EL (cell line): Measurements from ENCODE around the gene TAF3.
"Not testable (repeated sequence)": the region's sequence is repeated elsewhere in the genome, so short reads cannot be mapped to it uniquely, and the experiment has no call there.

Experiments
- DNase-seq: peaks from one replicate; pipeline ENCODE4 v3.0.0-alpha.2; 2016

The TAF3 gene

DNA sequence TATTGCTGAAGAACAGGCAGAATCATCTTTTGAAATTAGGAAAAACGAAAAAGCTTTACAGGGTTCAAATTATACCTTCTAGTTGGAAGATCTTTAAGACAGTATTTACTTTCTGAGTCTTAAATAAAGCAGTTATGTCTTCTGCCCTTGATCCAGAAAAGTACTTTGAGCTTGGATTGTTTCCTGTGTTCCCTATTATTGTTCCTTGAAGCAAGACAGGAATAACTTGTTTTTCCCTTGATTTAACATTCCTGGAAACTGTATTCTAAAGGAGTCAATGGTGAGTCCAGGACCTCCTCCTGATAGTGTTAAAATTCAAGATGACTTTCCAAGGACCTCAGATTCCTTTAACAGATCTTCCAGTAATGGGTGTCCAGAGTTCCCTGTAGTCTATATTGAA lies 161.9 kb downstream of the TAF3 start:
- no peak for DNase-seq

DNA sequence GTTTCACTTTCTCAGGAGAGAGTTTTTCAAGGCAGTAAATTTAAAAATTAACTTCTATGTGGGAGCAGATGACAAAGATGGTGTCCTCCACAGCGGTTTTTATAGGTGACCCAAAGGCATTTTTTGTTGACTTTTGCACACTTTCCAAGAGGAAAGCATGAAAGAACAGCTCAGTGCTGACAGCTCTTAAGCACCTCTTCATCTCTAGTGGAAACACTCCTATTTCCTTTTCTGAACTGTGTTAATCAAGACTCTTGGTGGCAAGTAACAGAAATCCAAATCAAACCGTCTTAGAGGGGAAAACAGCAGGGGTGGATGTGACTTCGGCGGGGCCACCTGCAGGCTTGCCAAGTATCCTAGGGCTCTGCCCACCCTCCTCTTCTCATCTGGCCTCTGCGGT lies 164.4 kb downstream of the TAF3 start:
- DNase-seq, result no peak

DNA sequence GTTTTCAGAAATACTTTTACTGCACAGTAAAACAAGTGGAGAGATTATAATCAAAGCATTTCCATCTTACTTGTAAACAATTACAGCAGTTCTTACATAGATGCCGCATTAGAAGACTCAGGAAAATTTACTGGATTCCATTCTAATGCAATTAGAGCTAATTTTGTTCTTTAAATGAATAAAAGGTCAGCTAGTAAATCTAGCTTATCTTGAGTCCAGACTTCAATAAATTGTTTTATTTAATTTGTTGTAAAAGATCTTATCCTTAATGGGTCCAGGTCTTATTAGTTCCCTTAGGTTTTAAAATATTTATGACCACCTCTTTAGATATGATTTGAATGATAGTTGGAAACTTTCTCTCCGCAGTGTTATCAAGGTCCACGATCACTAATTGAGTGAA lies 166.0 kb downstream of the TAF3 start:
- DNase-seq, result no peak

DNA sequence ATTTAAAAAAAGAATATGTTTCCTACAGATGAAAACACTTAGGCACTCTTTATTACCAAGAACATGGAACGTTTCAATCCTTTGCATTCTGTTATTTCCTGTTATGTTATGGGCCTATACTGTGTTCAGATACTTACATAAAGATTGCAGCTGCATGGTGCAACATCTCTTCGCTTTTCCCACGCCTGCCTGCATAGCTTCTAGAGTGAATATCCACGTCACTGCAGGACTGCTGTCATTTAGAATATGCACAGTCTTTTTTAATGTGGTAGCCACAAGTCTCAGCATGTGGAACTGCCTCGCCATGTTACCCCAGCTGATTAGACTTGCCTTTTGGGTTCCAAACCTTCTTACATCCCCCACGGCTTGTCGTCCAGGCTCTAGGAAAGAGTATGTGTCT lies 166.6 kb downstream of the TAF3 start:
- DNase-seq, result no peak

DNA sequence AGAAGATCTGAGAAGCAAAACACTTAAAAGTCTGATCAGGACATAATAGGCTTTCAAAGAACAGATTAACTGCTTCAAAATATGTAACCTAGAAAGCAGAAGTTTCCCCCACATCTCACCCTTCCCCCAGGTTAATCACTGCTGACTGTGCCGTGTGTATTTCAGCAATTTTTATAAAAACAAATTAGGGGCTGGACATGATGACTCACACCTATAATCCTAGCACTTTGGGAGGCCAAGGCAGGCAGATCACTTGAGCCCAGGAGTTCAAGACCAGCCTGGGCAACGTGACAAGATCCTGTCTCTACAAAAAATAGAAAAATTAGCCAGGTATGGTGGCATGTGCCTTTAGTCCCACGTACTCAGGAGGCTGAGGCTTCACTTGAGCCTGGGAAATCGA lies 168.5 kb downstream of the TAF3 start:
- peak; percentile 50 for DNase-seq

DNA sequence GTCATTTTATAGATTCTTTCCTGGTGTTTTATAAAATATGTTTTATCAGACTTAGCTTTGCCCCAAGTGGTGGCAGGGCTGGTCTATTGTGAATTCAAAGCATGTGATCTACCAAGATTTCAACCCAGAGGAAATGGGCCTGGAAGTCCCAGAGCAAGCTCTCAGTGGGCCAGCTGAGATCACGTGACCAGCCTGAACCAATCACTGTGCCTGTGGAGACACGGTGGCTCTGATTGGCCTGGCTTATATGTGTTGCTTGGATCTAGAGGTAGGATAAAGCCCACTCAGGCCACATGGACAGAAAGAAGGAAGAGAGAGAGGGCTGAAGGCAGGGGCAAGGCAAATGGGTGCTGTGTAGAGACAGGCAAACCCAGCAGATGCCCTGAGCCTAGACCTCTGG lies 170.7 kb downstream of the TAF3 start:
- peak; percentile 2 for DNase-seq

DNA sequence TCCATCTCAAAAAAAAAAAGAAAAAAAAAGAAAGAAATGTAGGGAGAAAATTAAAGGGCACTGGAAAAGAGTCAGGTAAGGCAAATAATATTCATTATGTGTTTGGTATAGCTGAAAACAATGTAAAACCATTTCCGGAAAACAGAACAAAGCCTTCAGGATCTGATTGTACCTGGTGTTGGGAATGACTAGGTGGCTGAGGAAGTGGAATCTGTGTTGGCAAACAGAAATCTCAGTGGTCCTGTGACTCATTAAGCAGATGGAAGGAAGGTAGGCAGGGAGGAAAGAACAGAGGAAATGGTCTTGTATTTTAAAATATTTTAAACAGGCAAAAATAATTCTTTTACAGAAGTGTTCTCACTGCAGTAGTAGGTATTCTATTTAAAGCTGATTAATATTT lies 180.5 kb downstream of the TAF3 start:
- DNase-seq, result no peak

DNA sequence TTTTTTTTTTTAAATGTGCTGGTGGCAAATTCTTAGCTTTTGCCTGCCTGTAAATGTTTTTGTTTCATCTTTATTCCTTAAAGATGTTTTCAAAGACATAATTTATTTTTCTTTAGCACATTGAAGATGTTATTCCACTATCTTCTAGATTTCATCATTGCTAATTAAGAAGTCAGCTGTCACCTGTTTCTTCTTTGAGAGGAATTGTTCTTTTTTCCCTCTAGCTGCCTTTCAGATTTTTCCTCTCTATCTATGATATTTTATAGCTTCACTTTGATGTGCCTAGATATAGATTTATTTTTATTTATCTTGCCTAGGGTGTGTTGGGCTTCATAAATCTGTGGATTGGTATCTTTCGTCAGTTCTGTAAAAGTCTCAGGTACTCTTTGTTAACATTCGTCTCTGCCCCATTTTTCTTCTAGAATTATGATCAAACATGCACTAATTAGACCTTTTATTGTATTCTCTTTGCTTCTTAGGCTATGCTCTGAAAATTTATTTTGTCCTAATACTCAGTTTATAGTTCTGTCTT lies 186.2 kb downstream of the TAF3 start:
- no peak for DNase-seq

DNA sequence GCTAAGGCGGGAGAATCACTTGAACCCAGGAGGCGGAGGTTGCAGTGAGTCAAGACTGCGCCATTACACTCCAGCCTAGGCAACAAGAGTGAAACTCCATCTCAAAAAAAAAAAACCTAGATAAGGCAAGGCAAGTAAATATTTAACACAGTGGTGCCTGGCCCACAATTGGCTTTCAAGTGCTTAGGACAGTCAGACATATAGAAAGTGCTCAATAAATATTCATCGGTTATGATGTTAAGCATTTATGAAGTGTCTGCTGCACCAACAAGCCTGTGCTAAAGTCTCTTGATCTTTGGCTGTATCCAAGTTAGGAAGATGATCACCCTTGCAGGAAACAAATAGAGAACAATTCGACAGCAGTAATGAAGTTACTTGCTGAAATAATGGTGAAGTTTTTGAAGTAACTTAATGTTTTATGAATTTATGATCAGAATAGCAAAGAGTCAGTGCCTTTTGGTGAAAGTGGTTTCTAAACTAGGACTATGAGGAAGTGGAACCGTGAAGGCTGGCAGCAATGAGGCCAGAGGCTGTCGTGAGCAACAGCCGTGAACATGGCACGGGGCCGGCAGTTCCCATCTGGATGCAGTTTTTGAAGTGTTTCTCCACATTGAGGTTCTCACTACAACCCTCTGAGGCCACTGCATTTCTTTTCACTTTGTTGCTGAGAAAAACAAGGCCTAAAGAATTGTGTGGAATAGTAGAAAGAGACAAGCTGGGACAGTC lies 188.1 kb downstream of the TAF3 start:
- DNase-seq, result no peak

DNA sequence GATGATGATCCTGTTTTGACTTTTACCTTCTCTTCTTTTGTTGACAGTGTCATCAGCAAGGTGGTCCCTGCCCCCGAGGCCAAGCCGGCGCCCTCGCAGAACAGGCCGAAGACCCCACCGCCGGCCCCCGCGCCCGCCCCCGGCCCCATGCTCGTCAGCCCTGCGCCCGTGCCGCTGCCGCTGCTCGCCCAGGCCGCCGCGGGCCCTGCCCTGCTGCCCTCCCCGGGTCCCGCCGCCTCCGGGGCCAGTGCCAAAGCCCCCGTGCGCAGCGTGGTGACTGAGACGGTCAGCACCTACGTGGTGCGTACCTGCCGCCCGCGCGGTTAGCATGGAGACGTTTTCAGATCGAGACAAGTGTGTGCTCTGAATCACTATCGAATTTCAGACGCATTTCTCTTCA lies 190.7 kb downstream of the TAF3 start:
- DNase-seq, result no peak

DNA sequence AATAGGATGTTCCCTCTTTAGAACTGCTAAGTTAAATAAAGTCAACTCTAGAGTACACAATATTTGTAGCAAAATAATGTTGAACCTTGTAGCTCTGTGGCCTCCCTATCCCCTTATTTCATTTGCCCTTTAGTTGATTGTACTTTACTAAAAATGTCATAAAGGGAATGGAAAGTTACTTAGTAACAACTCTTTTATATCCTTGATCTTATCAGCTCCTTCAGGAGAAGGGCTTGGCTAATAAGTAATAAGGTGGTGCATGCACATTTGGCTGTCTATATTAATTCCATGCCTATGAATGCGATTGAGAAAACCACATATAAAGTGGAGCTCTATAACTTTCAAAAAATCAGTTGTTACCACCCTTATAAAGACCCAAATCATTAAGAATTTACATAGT lies 194.7 kb downstream of the TAF3 start:
- DNase-seq, result no peak

DNA sequence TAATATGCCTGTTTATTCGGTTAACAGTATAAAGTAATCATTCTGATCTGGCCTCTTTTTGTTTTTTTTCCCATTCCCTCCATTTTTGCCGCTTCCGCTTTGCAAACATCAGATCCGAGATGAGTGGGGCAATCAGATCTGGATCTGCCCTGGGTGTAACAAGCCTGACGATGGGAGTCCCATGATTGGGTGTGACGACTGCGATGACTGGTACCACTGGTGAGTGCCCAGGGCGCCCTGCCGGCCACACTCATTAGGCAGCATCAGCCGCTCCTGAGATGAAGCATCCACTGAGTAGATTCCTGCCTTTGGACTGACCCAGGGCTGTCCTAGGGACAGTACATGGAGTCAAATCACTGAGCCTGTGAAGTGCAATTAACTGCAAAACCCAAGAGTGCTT lies 195.3 kb downstream of the TAF3 start:
- no peak for DNase-seq

DNA sequence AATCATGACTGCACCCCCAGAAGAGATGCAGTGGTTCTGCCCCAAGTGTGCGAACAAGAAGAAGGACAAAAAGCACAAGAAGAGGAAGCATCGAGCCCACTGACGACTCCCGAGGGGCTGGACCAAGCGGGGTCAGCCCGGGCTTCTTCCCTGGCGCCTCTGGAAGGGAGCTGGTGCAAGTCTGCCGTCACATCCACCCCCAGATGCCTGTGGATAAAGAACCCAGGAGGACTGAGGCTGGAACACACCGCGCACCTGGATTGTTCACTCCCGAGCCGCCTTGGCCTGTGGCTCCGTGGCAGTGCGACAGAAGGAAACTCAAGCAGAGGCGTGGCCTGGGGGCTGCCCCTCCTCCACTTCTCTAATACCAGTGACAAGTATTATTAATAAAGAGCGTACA lies 196.3 kb downstream of the TAF3 start:
- DNase-seq, result no peak

DNA sequence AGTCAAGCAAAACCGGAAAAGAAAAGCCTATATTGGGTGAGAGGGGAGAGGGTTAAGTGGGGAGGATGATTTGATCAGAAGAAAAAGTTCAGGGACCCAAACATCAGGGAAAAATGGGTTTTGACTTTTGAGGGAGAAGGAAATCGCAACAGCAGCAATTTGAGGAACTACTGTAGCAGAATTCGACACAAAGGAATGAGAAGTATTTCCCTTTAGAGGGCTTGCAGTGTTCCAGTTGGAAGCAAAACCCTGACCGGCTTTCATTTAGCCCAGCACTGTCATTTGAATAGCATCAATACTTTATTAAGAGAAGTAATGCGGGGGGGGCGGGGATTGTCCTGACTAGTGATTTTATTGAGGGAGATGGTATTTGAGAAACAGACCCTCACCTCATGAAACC lies 199.0 kb downstream of the TAF3 start:
- no peak for DNase-seq

DNA sequence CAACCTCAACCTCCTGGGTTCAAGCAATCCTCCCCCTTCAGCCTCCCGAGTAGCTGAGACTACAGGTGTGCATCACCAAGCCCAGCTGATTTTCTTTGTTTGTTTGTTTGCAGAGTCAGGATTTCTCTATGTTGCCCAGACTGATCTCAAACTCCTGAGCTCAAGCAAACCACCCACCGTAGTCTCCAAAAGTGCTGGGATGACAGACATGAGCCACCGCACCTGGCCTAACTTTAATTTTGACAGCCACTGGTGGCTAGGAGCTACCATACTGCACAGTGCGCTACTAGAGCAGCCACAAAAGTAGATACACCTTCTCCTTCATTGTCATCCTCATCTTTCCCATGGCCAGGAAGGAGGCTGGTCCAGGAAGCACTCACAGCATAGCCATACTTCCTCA lies 205.0 kb downstream of the TAF3 start:
- no peak for DNase-seq

DNA sequence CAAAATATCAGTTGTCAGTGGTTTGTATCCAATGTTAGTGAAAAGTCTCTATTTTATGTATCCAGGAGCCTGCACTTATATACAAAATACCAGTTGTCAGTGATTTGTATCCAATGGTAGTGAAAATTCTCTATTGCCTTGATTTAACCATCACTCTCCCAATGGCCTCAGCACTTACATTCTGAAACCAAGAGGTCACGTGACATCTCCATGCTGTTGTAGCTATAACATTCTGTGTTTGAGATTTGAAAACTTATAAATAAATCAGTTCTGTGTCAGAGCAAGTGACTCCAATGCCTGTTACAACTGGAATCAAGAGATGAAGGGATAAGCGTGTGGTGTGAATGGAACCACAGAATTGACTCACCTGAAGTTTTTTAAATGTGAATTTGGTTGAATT lies 205.5 kb downstream of the TAF3 start:
- no peak for DNase-seq

DNA sequence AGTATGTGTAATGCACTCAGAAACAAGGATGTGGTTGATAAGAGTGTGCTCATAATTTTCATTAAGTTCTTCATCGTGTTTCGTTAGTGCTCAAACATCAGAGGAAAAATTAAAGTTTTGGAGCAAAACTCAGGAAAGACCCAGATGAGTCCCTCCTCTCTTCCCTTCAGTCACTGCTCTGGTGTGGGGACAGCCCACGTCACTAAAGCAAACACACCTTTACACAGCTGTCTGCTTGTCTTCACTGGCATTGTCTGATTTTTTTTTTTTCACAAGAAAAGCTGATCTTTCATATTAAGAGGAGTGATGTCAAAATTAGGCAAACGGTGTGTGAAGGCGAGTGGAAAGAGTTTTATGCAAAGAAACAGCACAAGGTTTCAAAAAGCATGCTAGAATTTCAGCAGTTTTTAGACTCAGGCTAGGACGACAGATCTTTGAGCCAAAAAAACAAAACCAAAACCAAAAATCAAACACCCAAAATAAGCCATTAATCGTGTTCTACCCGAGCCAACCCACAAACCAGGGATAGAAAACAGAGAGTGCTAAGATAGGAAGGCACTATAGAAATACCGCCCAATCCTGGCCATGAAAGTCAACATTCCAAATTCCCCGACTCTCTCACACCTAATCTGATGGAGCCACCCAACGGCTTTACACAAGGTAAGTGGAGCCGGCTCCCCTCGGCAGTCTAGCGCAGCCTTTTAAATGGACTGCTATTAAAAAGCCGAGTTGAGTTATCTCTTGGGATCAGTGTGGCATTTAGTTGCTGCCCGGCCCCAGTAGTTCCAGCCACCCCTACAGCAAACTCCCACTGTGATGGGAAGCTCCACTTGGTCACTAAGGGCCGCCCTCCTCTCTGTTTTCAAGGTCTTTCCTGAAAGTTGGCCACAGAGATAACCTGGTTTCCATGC lies 208.3 kb downstream of the TAF3 start:
- DNase-seq, result no peak

DNA sequence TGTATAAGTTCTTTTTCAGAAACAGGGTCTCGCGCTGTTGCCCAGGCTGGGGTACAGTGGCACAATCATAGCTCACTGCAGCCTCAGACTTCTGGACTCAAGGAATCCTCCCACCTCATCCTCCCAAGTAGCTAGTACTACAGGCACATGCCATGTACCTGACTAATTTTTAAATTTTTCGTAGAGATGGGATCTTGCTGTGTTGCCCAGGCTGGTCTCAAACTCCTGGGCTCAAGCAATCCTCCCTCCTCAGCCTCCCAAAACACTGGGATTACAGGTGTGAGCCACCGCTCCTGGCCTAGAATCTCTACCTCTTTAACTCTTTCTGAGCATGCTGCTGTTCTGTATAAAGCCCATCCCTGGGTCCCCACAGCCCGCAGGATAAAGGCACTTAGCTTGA lies 212.9 kb downstream of the TAF3 start:
- DNase-seq, result not testable (repeated sequence)

DNA sequence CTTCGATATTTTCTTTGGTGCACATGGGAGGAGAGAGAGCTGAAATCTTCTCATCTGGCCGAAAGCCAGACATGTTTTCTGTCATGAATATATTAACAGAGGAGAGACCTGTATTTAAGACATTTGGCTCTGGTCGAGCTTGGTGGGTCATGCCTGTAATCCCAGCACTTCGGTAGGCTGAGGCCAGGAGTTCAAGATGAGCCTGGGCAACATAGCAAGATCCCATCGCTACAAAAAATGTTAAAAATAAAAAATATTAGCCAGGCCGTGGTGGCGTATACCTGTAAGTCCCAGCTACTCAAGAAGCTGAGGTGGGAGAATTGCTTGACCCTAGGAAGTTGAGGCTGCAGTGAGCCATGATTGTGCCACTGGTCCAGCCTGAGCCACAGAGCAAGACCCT lies 214.3 kb downstream of the TAF3 start:
- DNase-seq, result no peak

DNA sequence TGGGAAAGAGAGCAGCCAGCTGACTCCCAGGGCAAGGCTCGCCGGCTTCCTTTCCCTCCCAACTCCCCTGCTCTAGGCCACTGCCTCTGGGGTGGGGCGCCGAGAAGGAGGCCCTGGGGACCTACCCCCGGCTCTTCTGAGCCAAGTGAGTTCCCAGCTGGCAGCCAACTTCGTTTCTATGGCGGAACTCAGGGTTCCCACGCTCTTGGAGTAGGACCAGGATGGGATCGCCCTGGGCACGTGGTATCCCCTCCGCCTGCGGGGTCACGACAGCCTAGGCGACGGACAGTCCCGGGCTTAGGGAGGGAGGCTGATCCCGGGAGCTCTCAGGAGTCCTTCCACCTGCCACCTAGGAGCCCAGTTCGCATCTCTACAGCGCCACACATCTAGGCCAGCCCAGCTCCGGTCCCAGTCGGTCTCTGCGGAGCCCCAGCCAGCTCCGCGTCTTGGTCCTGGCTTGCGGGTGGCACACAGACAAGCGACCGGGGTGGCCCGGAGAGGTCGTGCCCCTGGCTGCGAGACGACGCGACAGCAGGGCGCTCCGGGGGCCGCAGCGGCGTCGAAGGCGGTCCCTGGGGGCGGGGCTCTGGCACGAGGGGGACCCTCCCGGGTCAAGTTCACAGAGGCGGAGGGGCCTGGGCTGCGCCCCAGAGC lies 215.6 kb downstream of the TAF3 start:
- no peak for DNase-seq

DNA sequence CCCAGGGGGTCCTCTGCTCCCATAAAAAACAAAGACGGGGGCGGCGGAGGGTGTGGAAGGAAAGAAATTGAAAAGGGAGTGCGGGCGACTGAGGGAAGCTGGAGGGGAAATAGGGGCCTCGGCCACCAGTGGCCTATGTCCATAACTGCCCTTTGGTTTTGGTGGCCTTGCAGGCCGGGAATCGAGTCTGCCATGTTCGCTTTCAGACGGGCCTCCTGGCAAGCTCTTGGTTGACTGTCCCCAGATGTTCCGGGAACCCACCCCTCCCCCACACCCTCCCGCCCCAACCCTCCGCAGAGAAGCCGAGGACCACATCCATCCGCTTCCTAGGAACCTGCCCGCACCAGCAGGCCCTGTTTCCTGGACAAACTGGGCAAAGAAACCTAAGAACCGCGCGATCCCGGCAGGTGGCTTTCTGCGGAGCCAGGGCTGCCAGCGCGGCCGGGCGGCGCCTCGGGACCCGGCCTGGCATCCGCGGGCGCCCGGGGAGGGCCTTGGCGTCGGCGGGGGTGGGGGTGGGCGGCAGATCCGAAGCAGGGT lies 216.2 kb downstream of the TAF3 start:
- no peak for DNase-seq

DNA sequence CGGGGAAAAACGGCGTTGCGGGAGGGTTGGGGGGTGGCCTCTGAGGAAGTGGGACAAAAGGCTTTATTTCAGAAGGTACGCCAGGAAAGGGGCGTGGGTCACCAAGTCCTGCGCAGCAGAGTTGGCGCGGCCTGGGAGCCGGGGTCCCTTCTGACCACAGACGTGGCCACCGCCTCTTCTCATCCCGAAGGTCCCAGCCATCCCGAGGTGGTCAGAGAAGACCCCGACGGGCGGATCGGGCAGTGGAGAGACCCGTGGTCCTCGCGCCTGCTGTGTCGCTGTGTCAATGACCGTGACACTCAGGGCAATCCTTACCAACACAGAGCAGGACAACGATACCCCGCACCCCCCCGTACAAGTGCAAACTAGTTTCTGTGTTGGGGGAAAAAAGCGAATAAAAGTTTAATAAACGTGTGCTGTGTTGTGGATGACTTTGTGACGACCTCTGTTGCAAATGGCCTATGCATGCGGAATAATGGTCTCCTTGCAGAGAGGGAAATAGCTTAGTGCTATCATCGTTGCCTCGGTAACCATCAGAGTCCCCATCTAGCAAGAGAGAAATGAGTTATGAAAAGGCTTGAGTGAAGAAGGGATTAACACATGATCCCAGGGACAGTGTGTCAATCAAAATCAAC lies 216.8 kb downstream of the TAF3 start:
- no peak for DNase-seq
